ENCODE measurements around the gene IL1RL2.

Gene IL1RL2

GRCh38 chr2:102240640-102241370 lies 54.0 kb downstream of the IL1RL2 start:
- DNase-seq = peak; percentile 79

- no peak for DNase-seq
Observed at GRCh38 chr2:102241616-102242305, 54.9 kb downstream of the IL1RL2 start.

- no peak for DNase-seq
Observed at GRCh38 chr2:102245266-102246151, 58.7 kb downstream of the IL1RL2 start.

GRCh38 chr2:102250278-102250821 lies 63.5 kb downstream of the IL1RL2 start:
- no peak for DNase-seq

GRCh38 chr2:102251042-102251848 lies 64.4 kb downstream of the IL1RL2 start:
- DNase-seq = peak; percentile 61

GRCh38 chr2:102251849-102252203 lies 65.0 kb downstream of the IL1RL2 start:
- DNase-seq = no peak

GRCh38 chr2:102252236-102252635 lies 65.4 kb downstream of the IL1RL2 start:
- no peak for DNase-seq

- no peak for DNase-seq
Observed at GRCh38 chr2:102253140-102253752, 66.4 kb downstream of the IL1RL2 start.

GRCh38 chr2:102253753-102254150 lies 66.9 kb downstream of the IL1RL2 start:
- no peak for DNase-seq

GRCh38 chr2:102256276-102256675 lies 69.5 kb downstream of the IL1RL2 start:
- DNase-seq = peak; percentile 19

- no peak for DNase-seq
Observed at GRCh38 chr2:102256874-102257462, 70.1 kb downstream of the IL1RL2 start.

GRCh38 chr2:102258025-102258385 lies 71.2 kb downstream of the IL1RL2 start:
- DNase-seq = no peak

GRCh38 chr2:102258386-102259074 lies 71.7 kb downstream of the IL1RL2 start:
- no peak for DNase-seq

- DNase-seq = no peak
Observed at GRCh38 chr2:102261467-102262135, 74.8 kb downstream of the IL1RL2 start.

GRCh38 chr2:102262216-102263129 lies 75.7 kb downstream of the IL1RL2 start:
- DNase-seq = no peak

- DNase-seq = no peak
Observed at GRCh38 chr2:102264952-102265351, 78.1 kb downstream of the IL1RL2 start.

- DNase-seq = no peak
Observed at GRCh38 chr2:102266204-102266603, 79.4 kb downstream of the IL1RL2 start.

GRCh38 chr2:102267774-102268173 lies 81.0 kb downstream of the IL1RL2 start:
- DNase-seq = no peak

- no peak for DNase-seq
Observed at GRCh38 chr2:102268510-102269199, 81.8 kb downstream of the IL1RL2 start.

All from hematopoietic multipotent progenitor cell treated with erythropoietin and hydrocortisone succinate and interleukin-3 and kit ligand, for 8 days (in vitro differentiated cells).